HepG2 (cell line): ENCODE data around the gene MVB12A. TPM values are rescaled to one million over a fixed set of nuclear protein-coding genes. Genes with fewer than 3 reads are reported as not detected.

ENCODE experiments used
- ATAC-seq: fragments of 200-7000 bp; cut with Tn5 transposase; 3 replicates; pipeline ENCODE4 v1.9.1; 2020; ENCODE audit warnings: mild to moderate bottlenecking, moderate library complexity
- BruUV-seq: library from RNA; stranded (reverse); fragments of 400-500 nt; replicated peaks from 2 replicates; lab custom pipeline; 2021; lab: Mats Ljungman, UMichigan
- CTCF ChIA-PET: fragments of 300-600 bp; formaldehyde crosslinking; extraction: SDS; loops from one replicate; lab custom pipeline; 2021; ENCODE audit warnings: low total read pairs, inconsistent platforms, low intra/inter-chr PET ratio; lab: Yijun Ruan, JAX
- POLR2A ChIA-PET: fragments of 350-600 bp; sonication (Branson Sonifier 250); formaldehyde crosslinking; loops from one replicate; lab custom pipeline; 2020; ENCODE audit warnings: antibody characterized with exemption, inconsistent platforms; lab: Yijun Ruan, JAX
- DNase-seq: peaks from one replicate; pipeline ENCODE4 v3.0.0-alpha.2; 2015; ENCODE audit warnings: low spot score
- FAIRE-seq: peaks from 3 replicates; lab custom pipeline; 2011; peaks lifted over from hg19 to GRCh38; lab: Jason Lieb, UNC
- H2AFZ ChIP-seq: one replicate; pipeline ENCODE4 v1.6.1; 2011; ENCODE audit warnings: low read length, inconsistent platforms
- H3K27ac ChIP-seq: fragments of 300-600 bp; 3 replicates; pipeline ENCODE4 v1.8.0; 2011; ENCODE audit warnings: mixed run types, mild to moderate bottlenecking, mixed read lengths, low read length, inconsistent platforms; ENCODE audit not compliant: insufficient read depth; ENCODE audit errors: extremely low read length
- H3K27me3 ChIP-seq, 2 experiments: fragments of 200-600 bp in 1 of 2; 2 replicates in 1 of 2; 3 replicates in 1 of 2; pipeline versions ENCODE4 v1.6.0 to v1.8.0; 2011; ENCODE audit warnings: low read length in 2 of 2, mild to moderate bottlenecking in 2 of 2, moderate library complexity in 2 of 2, inconsistent platforms in 1 of 2; ENCODE audit not compliant: insufficient read depth in 2 of 2, control insufficient read depth in 1 of 2
- H3K36me3 ChIP-seq, 2 experiments: fragments of 200-600 bp in 1 of 2; replicated peaks in 1 of 2; 2 replicates in 1 of 2; 3 replicates in 1 of 2; pipeline versions ENCODE4 v1.5.1 to v1.8.0; 2011; ENCODE audit warnings: low read length in 2 of 2, inconsistent platforms in 1 of 2; ENCODE audit not compliant: insufficient read depth in 2 of 2, control insufficient read depth in 1 of 2
- H3K4me1 ChIP-seq: 2 replicates; pipeline ENCODE4 v1.5.1; 2012; ENCODE audit warnings: low read length, inconsistent platforms; ENCODE audit not compliant: insufficient read depth
- H3K4me2 ChIP-seq: 2 replicates; pipeline ENCODE4 v1.6.0; 2011; ENCODE audit warnings: low read depth, low read length, inconsistent platforms
- H3K4me3 ChIP-seq, 3 experiments: fragments of 200-600 bp in 1 of 3; sonication (generic), shearing (Covaris generic) in 1 of 3; replicated peaks in 1 of 3; 2 replicates each; pipeline ENCODE4 v1.5.1; 2011 to 2016; ENCODE audit warnings: low read length in 3 of 3, inconsistent platforms in 2 of 3, low read depth in 2 of 3, mild to moderate bottlenecking in 2 of 3, control low read depth in 1 of 3, mixed read lengths in 1 of 3; ENCODE audit not compliant: insufficient read depth in 1 of 3
- H3K79me2 ChIP-seq: one replicate; pipeline ENCODE4 v1.6.1; 2011; ENCODE audit warnings: low read length, inconsistent platforms; ENCODE audit not compliant: insufficient read depth
- H3K9ac ChIP-seq: 2 replicates; pipeline ENCODE4 v1.6.0; 2011; ENCODE audit warnings: mild to moderate bottlenecking, low read depth, low read length, inconsistent platforms; ENCODE audit not compliant: insufficient read depth
- H3K9me3 ChIP-seq: 2 replicates; pipeline ENCODE4 v1.5.1; 2012; ENCODE audit warnings: mild to moderate bottlenecking, low read length
- H4K20me1 ChIP-seq: 2 replicates; pipeline ENCODE4 v1.6.0; 2011; ENCODE audit warnings: inconsistent platforms, mild to moderate bottlenecking, low read length, moderate library complexity; ENCODE audit not compliant: insufficient read depth
- AGO2 ChIP-seq: fragments of 200-400 bp; formaldehyde crosslinking; optimal IDR thresholded peaks from 2 replicates; pipeline ENCODE3; 2017; ENCODE audit warnings: mild to moderate bottlenecking, low read depth, low read length, moderate library complexity
- PBX3 ChIP-seq: sonication (generic); formaldehyde crosslinking; IDR thresholded peaks from 2 replicates; pipeline ENCODE4 v1.8.1; 2023; ENCODE audit warnings: missing genetic modification reagents, inconsistent platforms, borderline replicate concordance
- RBFOX2 ChIP-seq: fragments of 200-400 bp; formaldehyde crosslinking; IDR thresholded peaks from 2 replicates; pipeline ENCODE4 v1.6.1; 2017; ENCODE audit warnings: low read depth, mild to moderate bottlenecking, low read length
- ZNF660 ChIP-seq: sonication (generic); formaldehyde crosslinking; IDR thresholded peaks from 2 replicates; pipeline ENCODE4 v1.5.1; 2020; ENCODE audit warnings: mild to moderate bottlenecking, low read depth, missing genetic modification reagents, borderline replicate concordance
- ZSCAN9 ChIP-seq: IDR thresholded peaks from 2 replicates; pipeline ENCODE4 v1.6.1; 2016; ENCODE audit warnings: borderline replicate concordance
- WGBS: methylation state at CpG from one replicate; pipeline ENCODE4 v1.1.6; 2017; ENCODE audit warnings: low lambda C conversion rate; 5-methylcytosine and 5-hydroxymethylcytosine counted together
- in situ Hi-C: cut with HindIII; loops from 2 replicates; pipeline ENCODE4 v1.10.0; 2017; ENCODE audit warnings: low pct_unique_long_range_greater_than_20kb; ENCODE audit not compliant: extremely low pct_ligation_motif_present
- intact Hi-C: fragments of 100-400 bp; cut with micrococcal nuclease; formaldehyde crosslinking; loops from one replicate; pipeline ENCODE4 v1.10.0; 2022; ENCODE audit not compliant: unreplicated experiment
- polyA plus RNA-seq, 8 experiments: library from polyadenylated mRNA; depleted of rRNA in 3 of 8; stranded (reverse) in 7 of 8; unstranded in 1 of 8; fragments of >200 nt; fragmentation: Illumina TruSeq in 4 of 8; extraction: Trizol in 4 of 8; gene quantifications; 2 replicates each; pipeline versions ENCODE4 v1.2.1 to v1.2.3, GENCODE V29; 2011 to 2016; ENCODE audit warnings: low read depth in 4 of 8, missing spikeins in 1 of 8, mixed read lengths in 1 of 8; ENCODE audit not compliant: insufficient read depth in 1 of 8
- total RNA-seq, 5 experiments: library from RNA; depleted of rRNA; stranded (reverse); fragments of >200 nt; fragmentation: Illumina TruSeq; extraction: Trizol; gene quantifications; 2 replicates each; pipeline ENCODE4 v1.2.3, GENCODE V29; 2016; ENCODE audit warnings: low read depth in 1 of 5

MVB12A gene
- total and polyA plus RNA-seq, 2 of the 13 experiments (the other 11 are each of a cell fraction or from before 2014, with no cell fraction given), result 35.7 to 36.1 TPM

DNA sequence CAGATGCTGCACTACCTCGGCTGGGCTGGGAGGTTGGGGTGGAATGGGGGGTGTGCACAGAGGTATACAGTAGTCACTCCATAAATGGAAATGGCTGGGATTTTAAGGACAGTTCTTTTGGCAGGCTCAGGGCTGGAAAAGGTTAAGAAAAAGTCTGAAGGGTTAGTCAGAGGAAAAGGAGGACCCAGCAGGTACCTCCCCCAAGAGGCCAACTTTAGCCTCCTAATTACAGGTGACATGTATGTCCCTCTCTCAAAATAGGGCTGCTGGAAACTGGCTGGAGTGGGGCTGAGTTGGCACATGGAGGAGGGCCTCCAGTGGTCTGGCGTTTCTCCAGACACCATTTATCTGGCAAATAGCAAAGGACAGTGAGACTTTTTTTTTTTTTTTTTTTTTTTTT lies 26.8 kb upstream of the MVB12A start (continued):
- no peak for TF ChIP-seq ZNF660 (CRISPR knock-in tag)

DNA sequence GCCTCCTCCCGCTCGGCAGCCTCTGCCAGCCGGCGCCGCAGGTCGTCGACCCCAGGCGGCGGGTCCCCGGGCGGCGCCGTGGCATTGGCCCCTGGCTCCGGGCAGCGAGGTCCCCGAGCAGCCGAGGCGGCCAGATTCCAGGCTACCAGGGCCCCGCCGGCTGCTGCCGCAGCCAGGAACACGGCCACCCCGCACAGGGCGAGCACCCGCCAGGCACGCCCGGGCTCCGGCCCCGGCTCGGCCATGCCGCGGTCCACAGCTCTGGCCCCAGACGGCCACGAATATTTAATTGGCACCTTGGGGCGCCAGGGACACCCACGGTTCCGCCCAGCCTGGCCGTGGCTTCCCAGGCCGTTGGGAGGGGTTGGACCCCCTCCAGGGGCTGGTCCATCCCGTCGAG lies 25.9 kb upstream of the MVB12A start, which contains the start of gene CCDC194:
TSS of gene CCDC194 (minus strand) at position 283 of the 400 bp plus-strand sequence. CDS start at position 245, 38 bp downstream.
- no peak within 1 kb of the TSS for H3K4me2 ChIP-seq
- H3K27ac ChIP-seq, result no peak within 1 kb of the TSS
- ChIA-PET POLR2A (no interaction called here), CTCF (no interaction called here)
- no peak within 1 kb of the TSS for H3K9ac ChIP-seq
- DNase-seq (no peak), FAIRE-seq (no peak), ATAC-seq (no peak)
- no peak within 1 kb of the TSS for H3K4me3 ChIP-seq
- peaks cover 0 to 1% of the 10 kb centered on the region in 2 experiments; a peak in 1 of 5 replicates for H3K27me3 ChIP-seq
- H4K20me1 ChIP-seq, result no peaks in the 10 kb centered on the region
- BruUV-seq, result no TSS peak
- no peaks in the 10 kb centered on the region for H3K36me3 ChIP-seq
- H3K4me1 ChIP-seq, result peaks cover 8% of the 10 kb centered on the region
- H3K9me3 ChIP-seq, result peaks cover 9% of the 10 kb centered on the region
- in situ Hi-C loops, result no loop called here
- intact Hi-C loops, result no loop called here
- WGBS, result 85% methylated on average over 22 of the region's 41 CpGs
- H3K79me2 ChIP-seq, result no peaks in the 10 kb centered on the region
- no peak within 1 kb of the TSS for H2AFZ ChIP-seq
- TF ChIP-seq ZSCAN9 (CRISPR knock-in tag) (no peak), RBFOX2 (peak; percentile 45), AGO2 (peak; percentile 87), PBX3 (no peak)
